ENCODE results near the gene STARD9.

STARD9 gene

DNA sequence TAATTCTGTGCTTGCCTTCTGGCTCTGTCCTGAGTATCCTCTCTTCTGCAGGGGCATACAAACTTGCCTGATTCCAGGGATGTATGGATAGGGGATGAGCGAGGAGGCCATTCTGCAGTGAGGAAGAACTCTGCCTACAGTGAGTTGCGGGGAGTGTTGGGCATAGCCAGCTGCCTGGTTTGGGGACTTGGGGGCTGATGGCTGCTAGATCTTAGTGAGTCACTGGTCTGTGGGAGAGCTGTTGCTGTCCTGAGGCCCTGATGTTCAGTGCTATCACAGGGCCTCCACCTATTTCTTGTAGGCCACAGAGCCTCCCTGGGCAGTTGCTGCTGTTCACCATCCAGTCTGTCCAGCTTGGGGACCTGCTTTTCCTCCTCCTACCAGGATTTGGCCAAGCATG lies 141.2 kb downstream of the STARD9 start:
- no peak for DNase-seq (ENCODE audit: low read depth)
- TF ChIP-seq MYC (IDR thresholded peaks at IDR 0.05; ENCODE audit: low read depth, low read length) (no peak), POLR2A (IDR thresholded peaks at IDR 0.05; ENCODE audit: extremely low read depth, insufficient read length) (no peak), CTCF (IDR thresholded peaks at IDR 0.05; ENCODE audit: low read depth, low read length) (no peak)
- TF ChIP-seq, protein P1, sequence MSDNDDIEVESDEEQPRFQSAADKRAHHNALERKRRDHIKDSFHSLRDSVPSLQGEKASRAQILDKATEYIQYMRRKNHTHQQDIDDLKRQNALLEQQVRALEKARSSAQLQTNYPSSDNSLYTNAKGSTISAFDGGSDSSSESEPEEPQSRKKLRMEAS (IDR thresholded peaks at IDR 0.05; ENCODE audit: low read depth, low read length): no peak

DNA sequence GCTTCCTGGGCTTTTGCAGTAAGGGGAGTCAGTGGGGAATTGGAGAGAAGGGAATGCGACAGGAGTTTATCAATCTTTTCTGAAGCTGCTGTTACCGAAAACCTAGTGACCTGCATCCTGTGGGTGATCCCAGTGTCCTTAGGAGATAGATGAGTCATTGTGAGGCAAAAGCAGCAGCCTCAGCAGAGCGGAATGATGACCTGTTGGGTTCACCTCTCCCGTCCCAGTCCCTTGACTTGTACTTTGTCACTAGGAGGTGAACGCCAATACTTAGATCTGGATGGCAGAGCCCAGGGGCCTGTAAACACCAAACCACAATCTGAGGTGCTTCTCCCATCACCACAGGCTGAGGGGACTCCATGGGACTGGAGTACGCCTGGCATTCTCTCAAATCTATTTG lies 143.6 kb downstream of the STARD9 start:
- H3K4me3 ChIP-seq (ENCODE audit: low read depth, low read length): no peak overlapping the region
- DNase-seq (ENCODE audit: low read depth): no peak
- TF ChIP-seq MYC (IDR thresholded peaks at IDR 0.05; ENCODE audit: low read depth, low read length): no peak
- TF ChIP-seq POLR2A (IDR thresholded peaks at IDR 0.05; ENCODE audit: extremely low read depth, insufficient read length): no peak

More for the DNA sequence above, 141.2 kb downstream of the STARD9 start:
- no peak overlapping the region for H3K4me3 ChIP-seq (ENCODE audit: low read depth, low read length)

- no peak for DNase-seq (ENCODE audit: low read depth)
- TF ChIP-seq POLR2A (IDR thresholded peaks at IDR 0.05; ENCODE audit: extremely low read depth, insufficient read length) (no peak), MYC (IDR thresholded peaks at IDR 0.05; ENCODE audit: low read depth, low read length) (no peak), CTCF (IDR thresholded peaks at IDR 0.05; ENCODE audit: low read depth, low read length) (no peak)
- TF ChIP-seq, protein P1 (IDR thresholded peaks at IDR 0.05; ENCODE audit: low read depth, low read length): no peak
- H3K4me3 ChIP-seq (ENCODE audit: low read depth, low read length): no peak overlapping the region
Measured at GRCh38 chr15:42720071-42720470, 144.7 kb downstream of the STARD9 start.

- TF ChIP-seq, protein P1 (IDR thresholded peaks at IDR 0.05; ENCODE audit: low read depth, low read length): no peak
- TF ChIP-seq CTCF (IDR thresholded peaks at IDR 0.05; ENCODE audit: low read depth, low read length) (no peak), MYC (IDR thresholded peaks at IDR 0.05; ENCODE audit: low read depth, low read length) (no peak), POLR2A (IDR thresholded peaks at IDR 0.05; ENCODE audit: extremely low read depth, insufficient read length) (no peak)
- no peak overlapping the region for H3K4me3 ChIP-seq (ENCODE audit: low read depth, low read length)
- DNase-seq (ENCODE audit: low read depth): no peak
Measured at GRCh38 chr15:42721016-42721415, 145.6 kb downstream of the STARD9 start.

GRCh38 chr15:42721916-42722315 lies 146.5 kb downstream of the STARD9 start:
- no peak overlapping the region for H3K4me3 ChIP-seq (ENCODE audit: low read depth, low read length)
- no peak for DNase-seq (ENCODE audit: low read depth)
- TF ChIP-seq, protein P1 (IDR thresholded peaks at IDR 0.05; ENCODE audit: low read depth, low read length): no peak
- TF ChIP-seq CTCF (IDR thresholded peaks at IDR 0.05; ENCODE audit: low read depth, low read length) (no peak), POLR2A (IDR thresholded peaks at IDR 0.05; ENCODE audit: extremely low read depth, insufficient read length) (no peak), MYC (IDR thresholded peaks at IDR 0.05; ENCODE audit: low read depth, low read length) (no peak)

GRCh38 chr15:42723068-42723467 lies 147.7 kb downstream of the STARD9 start:
- DNase-seq (ENCODE audit: low read depth): no peak
- TF ChIP-seq POLR2A (IDR thresholded peaks at IDR 0.05; ENCODE audit: extremely low read depth, insufficient read length): no peak
- TF ChIP-seq CTCF (IDR thresholded peaks at IDR 0.05; ENCODE audit: low read depth, low read length): no peak
- TF ChIP-seq, protein P1 (IDR thresholded peaks at IDR 0.05; ENCODE audit: low read depth, low read length): no peak
- TF ChIP-seq MYC (IDR thresholded peaks at IDR 0.05; ENCODE audit: low read depth, low read length): no peak

More at GRCh38 chr15:42723068-42723467, 147.7 kb downstream of the STARD9 start:
- no peak overlapping the region for H3K4me3 ChIP-seq (ENCODE audit: low read depth, low read length)
